Measurements from ENCODE around the gene CCNY. TPM values are rescaled to one million over a fixed set of nuclear protein-coding genes. Genes with fewer than 3 reads are reported as not detected.

Gene CCNY
- total and polyA plus RNA-seq, 2 of the 4 experiments (the other 2 are of a cell fraction), result 38.0 to 131 TPM

GRCh38 chr10:35600193-35600592 lies 263.9 kb downstream of the CCNY start:
- Histone ChIP-seq H4K91ac (ENCODE audit: insufficient read depth, low read depth, low read length) (no peak overlapping the region), H2AK9ac (replicated peaks; ENCODE audit: low read depth, low read length, poor library complexity) (no peak overlapping the region), H3K36me3 (ENCODE audit: control insufficient read depth, insufficient read depth, low read length) (no peaks in the 10 kb centered on the region), H3K9me3 (ENCODE audit: control insufficient read depth, insufficient read depth, low read length) (peaks cover 3% of the 10 kb centered on the region; the same call in 1 of the 2 replicates), H3K56ac (ENCODE audit: extremely low read depth, insufficient read depth, low read length) (no peak overlapping the region), H3K27me3 (ENCODE audit: control insufficient read depth, insufficient read depth, low read length) (peaks cover 21% of the 10 kb centered on the region), H4K5ac (ENCODE audit: low read depth, low read length) (no peak overlapping the region), H2BK120ac (ENCODE audit: low read depth, low read length) (no peak overlapping the region), H3K14ac (replicated peaks; ENCODE audit: low read depth, low read length) (no peak overlapping the region), H4K8ac (ENCODE audit: low read depth in 2 of 2, low read length in 2 of 2) (no peak overlapping the region), H4K20me1 (ENCODE audit: insufficient read depth, low read length) (no peaks in the 10 kb centered on the region), H3K4me1 (ENCODE audit: control insufficient read depth, insufficient read depth, low read length) (no peaks in the 10 kb centered on the region), H3K4me2 (ENCODE audit: low read depth, low read length) (no peak overlapping the region), H3K79me1 (ENCODE audit: low read depth in 1 of 2, low read length in 2 of 2) (no peaks in the 10 kb centered on the region), H3K27ac (ENCODE audit: insufficient read depth, low read length) (no peak overlapping the region), H3K9ac (ENCODE audit: low read depth, low read length) (no peak overlapping the region), H3K4me3 (ENCODE audit: insufficient read depth, low read depth, low read length) (no peak overlapping the region), H3K23ac (ENCODE audit: low read depth, low read length) (no peak overlapping the region), H2BK20ac (ENCODE audit: low read depth, low read length) (no peak overlapping the region), H2BK15ac (ENCODE audit: low read depth, low read length) (no peak overlapping the region), H3K4ac (ENCODE audit: low read depth, low read length) (no peak overlapping the region), H3K18ac (ENCODE audit: low read depth, low read length) (no peak overlapping the region), H3K9me1 (ENCODE audit: insufficient read depth, low read length) (no peaks in the 10 kb centered on the region), H2AK5ac (ENCODE audit: low read depth, low read length) (no peak overlapping the region; the same call in 1 of the 2 replicates), H2BK5ac (ENCODE audit: low read depth, low read length, poor library complexity, severe bottlenecking) (no peak overlapping the region), H2AFZ (replicated peaks; ENCODE audit: low read length, poor library complexity) (no peak overlapping the region)
- no peak for DNase-seq
- TF ChIP-seq CTCF (conservative IDR thresholded peaks at IDR 0.05; ENCODE audit: low read depth, low read length) (0 out of 2 replicates have a peak, but pooled peaks have one; percentile 8), NFE2L2 (IDR thresholded peaks at IDR 0.05; ENCODE audit: low read depth, low read length) (no peak)
- WGBS, 2 experiments (ENCODE audit: extremely low coverage in 2 of 2, insufficient read length in 1 of 2), result no CpG with 5 or more reads among the region's 2 CpGs
- CTCF ChIA-PET, result no interaction called here
- intact Hi-C loops (cut with micrococcal nuclease) (no loop called here), in situ Hi-C loops (cut with MboI; ENCODE audit: low sequenced_read_pairs) (no loop called here), dilution Hi-C loops (cut with HindIII; ENCODE audit: low sequenced_read_pairs, unreplicated experiment) (no loop called here)
- POLR2A ChIA-PET (ENCODE audit: unreplicated experiment), result no interaction called here
- no TSS peak for BruUV-seq (replicated peaks)
- peak; percentile 40 for ATAC-seq (ENCODE audit: low read depth)
